ENCODE measurements around the gene TLR9. TPM values are rescaled to one million over a fixed set of nuclear protein-coding genes. Genes with fewer than 3 reads are reported as not detected.

The TLR9 gene
- polyA plus RNA-seq, 4 donors, result 0.09 to 0.26 (median 0.19) TPM

GRCh38 chr3:52176180-52176752 lies 49.2 kb downstream of the TLR9 start:
- no peak for DNase-seq (ENCODE audit: low read depth in 4 of 4, low spot score in 3 of 4)

GRCh38 chr3:52175416-52176179 lies 49.8 kb downstream of the TLR9 start:
- DNase-seq (ENCODE audit: low read depth in 4 of 4, low spot score in 3 of 4), result no peak

- no peak for DNase-seq (ENCODE audit: low read depth in 4 of 4, low spot score in 3 of 4)
These were observed 50.5 kb downstream of the TLR9 start for GRCh38 chr3:52174896-52175295.

GRCh38 chr3:52173101-52173500 lies 52.3 kb downstream of the TLR9 start:
- DNase-seq (ENCODE audit: low read depth in 4 of 4, low spot score in 3 of 4), result no peak

GRCh38 chr3:52172262-52172757 lies 53.1 kb downstream of the TLR9 start:
- DNase-seq (ENCODE audit: low read depth in 4 of 4, low spot score in 3 of 4), result no peak

GRCh38 chr3:52171514-52172261 lies 53.8 kb downstream of the TLR9 start:
- DNase-seq (ENCODE audit: low read depth in 4 of 4, low spot score in 3 of 4), result no peak

Other genes starting within 250 kb of the TLR9 start
- 100 to 1,000 TPM in 1 of 4 donors, 10 to 100 TPM in 3; 23.9 to 132 (median 83.9) TPM for gene ACY1, start 242.1 kb downstream of the TLR9 start, polyA plus RNA-seq (ENCODE audit: insufficient read length in 4 of 4)
- gene RPL29, start 229.8 kb downstream of the TLR9 start, polyA plus RNA-seq (ENCODE audit: insufficient read length in 4 of 4), result 1,000 to 10,000 TPM; 1,419 to 1,780 (median 1,590) TPM
- 10 to 100 TPM; 14.3 to 20.1 (median 17.8) TPM for gene DUSP7, start 169.1 kb downstream of the TLR9 start, polyA plus RNA-seq (ENCODE audit: insufficient read length in 4 of 4)
- 1 to 10 TPM; 6.7 to 8.9 (median 7.6) TPM for gene POC1A, start 71.2 kb downstream of the TLR9 start, polyA plus RNA-seq (ENCODE audit: insufficient read length in 4 of 4)
- 10 to 100 TPM; 28.8 to 50.7 (median 47.9) TPM for gene ALAS1, start 27.5 kb downstream of the TLR9 start, polyA plus RNA-seq (ENCODE audit: insufficient read length in 4 of 4)
- 10 to 100 TPM; 25.8 to 30.9 (median 27.9) TPM for gene TWF2, start 13.5 kb upstream of the TLR9 start, polyA plus RNA-seq (ENCODE audit: insufficient read length in 4 of 4)
- 10 to 100 TPM; 18.4 to 33.8 (median 21.1) TPM for gene PPM1M, start 20.1 kb upstream of the TLR9 start, polyA plus RNA-seq (ENCODE audit: insufficient read length in 4 of 4)
- 100 to 1,000 TPM in 2 of 4 donors, 10 to 100 TPM in 2; 91.2 to 119 (median 103) TPM for gene WDR82, start 53.0 kb upstream of the TLR9 start, polyA plus RNA-seq (ENCODE audit: insufficient read length in 4 of 4)
- 10 to 100 TPM; 11.3 to 40.2 (median 26.1) TPM for gene GLYCTK, start 62.2 kb upstream of the TLR9 start, polyA plus RNA-seq (ENCODE audit: insufficient read length in 4 of 4)
- 10 to 100 TPM in 1 of 4 donors, 1 to 10 TPM in 3; 5.6 to 12.7 (median 7.7) TPM for gene DNAH1, start 90.7 kb upstream of the TLR9 start, polyA plus RNA-seq (ENCODE audit: insufficient read length in 4 of 4)
- gene BAP1, start 184.4 kb upstream of the TLR9 start, polyA plus RNA-seq (ENCODE audit: insufficient read length in 4 of 4), result 10 to 100 TPM; 73.0 to 91.9 (median 75.7) TPM
- gene PHF7, start 185.0 kb upstream of the TLR9 start, polyA plus RNA-seq (ENCODE audit: insufficient read length in 4 of 4), result 10 to 100 TPM in 2 of 4 donors, 1 to 10 TPM in 2; 7.4 to 11.4 (median 9.5) TPM
- 10 to 100 TPM in 3 of 4 donors, 1 to 10 TPM in 1; 5.7 to 30.7 (median 26.9) TPM for gene SEMA3G, start 219.5 kb upstream of the TLR9 start, polyA plus RNA-seq (ENCODE audit: insufficient read length in 4 of 4)
- gene TNNC1, start 228.4 kb upstream of the TLR9 start, polyA plus RNA-seq (ENCODE audit: insufficient read length in 4 of 4), result 10 to 100 TPM in 1 of 4 donors, 1 to 10 TPM in 3; 6.6 to 11.1 (median 7.0) TPM
- 100 to 1,000 TPM in 3 of 4 donors, 10 to 100 TPM in 1; 87.4 to 139 (median 107) TPM for gene NISCH, start 230.0 kb upstream of the TLR9 start, polyA plus RNA-seq (ENCODE audit: insufficient read length in 4 of 4)